ENCODE data around the gene TBC1D1. TPM values are rescaled to one million over a fixed set of nuclear protein-coding genes. Genes with fewer than 3 reads are reported as not detected.

Gene TBC1D1
- total RNA-seq, 1 experiment from 2014 or later, result 56.0 TPM

DNA sequence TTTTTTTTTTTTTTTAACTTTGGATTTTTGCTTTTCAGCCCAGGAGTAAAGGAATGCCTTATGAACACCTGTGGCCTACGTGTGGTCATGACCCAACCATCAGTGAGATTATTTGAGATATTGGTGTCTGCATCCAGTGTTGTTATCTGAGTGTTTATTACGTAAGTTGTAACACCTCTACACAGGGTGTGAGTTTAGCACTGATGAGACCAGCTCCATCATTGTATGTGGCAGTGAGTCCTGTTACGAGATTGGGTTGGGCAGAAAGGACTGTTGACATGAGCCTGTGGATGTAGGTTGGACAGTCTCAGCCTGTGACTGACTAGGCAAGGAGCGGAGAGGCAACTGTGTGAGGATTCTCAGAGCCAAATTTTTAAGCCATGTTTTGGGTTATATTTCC, 248.3 kb downstream of the TBC1D1 start:
- Histone ChIP-seq H3K4me1 (ENCODE audit: control insufficient read depth, insufficient read depth, low read length) (no peaks in the 10 kb centered on the region), H3K27ac (ENCODE audit: low read length) (no peak overlapping the region), H3K9me3 (ENCODE audit: control insufficient read depth, insufficient read depth, low read depth, low read length) (no peaks in the 10 kb centered on the region), H3K36me3 (ENCODE audit: control insufficient read depth, insufficient read depth, low read length) (no peaks in the 10 kb centered on the region), H3K4me3 (ENCODE audit: low read depth in 2 of 2, low read length in 2 of 2) (no peak overlapping the region), H3K27me3 (ENCODE audit: control insufficient read depth, insufficient read depth, low read length) (no peaks in the 10 kb centered on the region)
- CTCF ChIA-PET, result no interaction called here
- DNase-seq (ENCODE audit: low read depth, low spot score), result no peak
- no peak for ATAC-seq
- intact Hi-C loops (cut with micrococcal nuclease; ENCODE audit: unreplicated experiment) (no loop called here), in situ Hi-C loops (cut with HindIII; ENCODE audit: low pct_unique_long_range_greater_than_20kb, low sequenced_read_pairs) (no loop called here)
- no peak for TF ChIP-seq TCF7L2 (IDR thresholded peaks at IDR 0.05; ENCODE audit: low read depth, low read length)
- TF ChIP-seq, protein P1, sequence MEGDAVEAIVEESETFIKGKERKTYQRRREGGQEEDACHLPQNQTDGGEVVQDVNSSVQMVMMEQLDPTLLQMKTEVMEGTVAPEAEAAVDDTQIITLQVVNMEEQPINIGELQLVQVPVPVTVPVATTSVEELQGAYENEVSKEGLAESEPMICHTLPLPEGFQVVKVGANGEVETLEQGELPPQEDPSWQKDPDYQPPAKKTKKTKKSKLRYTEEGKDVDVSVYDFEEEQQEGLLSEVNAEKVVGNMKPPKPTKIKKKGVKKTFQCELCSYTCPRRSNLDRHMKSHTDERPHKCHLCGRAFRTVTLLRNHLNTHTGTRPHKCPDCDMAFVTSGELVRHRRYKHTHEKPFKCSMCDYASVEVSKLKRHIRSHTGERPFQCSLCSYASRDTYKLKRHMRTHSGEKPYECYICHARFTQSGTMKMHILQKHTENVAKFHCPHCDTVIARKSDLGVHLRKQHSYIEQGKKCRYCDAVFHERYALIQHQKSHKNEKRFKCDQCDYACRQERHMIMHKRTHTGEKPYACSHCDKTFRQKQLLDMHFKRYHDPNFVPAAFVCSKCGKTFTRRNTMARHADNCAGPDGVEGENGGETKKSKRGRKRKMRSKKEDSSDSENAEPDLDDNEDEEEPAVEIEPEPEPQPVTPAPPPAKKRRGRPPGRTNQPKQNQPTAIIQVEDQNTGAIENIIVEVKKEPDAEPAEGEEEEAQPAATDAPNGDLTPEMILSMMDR (IDR thresholded peaks at IDR 0.05), result no peak
- TF ChIP-seq SIN3A (IDR thresholded peaks at IDR 0.05; ENCODE audit: borderline replicate concordance, insufficient read depth, low read depth, low read length), result no peak
- TF ChIP-seq POLR2AphosphoS5 (IDR thresholded peaks at IDR 0.05; ENCODE audit: low read depth, low read length), result no peak
- no peak for TF ChIP-seq REST (IDR thresholded peaks at IDR 0.05; ENCODE audit: insufficient read depth in 1 of 2, low read depth in 2 of 2, low read length in 1 of 2)
- POLR2A ChIA-PET, result no interaction called here
- BruUV-seq (replicated peaks), result no TSS peak

- ChIA-PET CTCF (no interaction called here), POLR2A (no interaction called here)
- DNase-seq (ENCODE audit: low read depth, low spot score) (no peak), ATAC-seq (no peak)
- H3K9me3 ChIP-seq (ENCODE audit: control insufficient read depth, insufficient read depth, low read depth, low read length), result no peaks in the 10 kb centered on the region
- H3K27me3 ChIP-seq (ENCODE audit: control insufficient read depth, insufficient read depth, low read length), result no peaks in the 10 kb centered on the region
- H3K4me3 ChIP-seq (ENCODE audit: low read depth in 2 of 2, low read length in 2 of 2), result no peak overlapping the region
- in situ Hi-C loops (cut with HindIII; ENCODE audit: low pct_unique_long_range_greater_than_20kb, low sequenced_read_pairs) (no loop called here), intact Hi-C loops (cut with micrococcal nuclease; ENCODE audit: unreplicated experiment) (no loop called here)
- TF ChIP-seq REST (IDR thresholded peaks at IDR 0.05; ENCODE audit: insufficient read depth in 1 of 2, low read depth in 2 of 2, low read length in 1 of 2), result no peak
- TF ChIP-seq, protein P1 (IDR thresholded peaks at IDR 0.05), result no peak
- TF ChIP-seq POLR2AphosphoS5 (IDR thresholded peaks at IDR 0.05; ENCODE audit: low read depth, low read length), result no peak
- no peak for TF ChIP-seq SIN3A (IDR thresholded peaks at IDR 0.05; ENCODE audit: borderline replicate concordance, insufficient read depth, low read depth, low read length)
- H3K36me3 ChIP-seq (ENCODE audit: control insufficient read depth, insufficient read depth, low read length), result no peaks in the 10 kb centered on the region
- no TSS peak for BruUV-seq (replicated peaks)
- H3K4me1 ChIP-seq (ENCODE audit: control insufficient read depth, insufficient read depth, low read length), result no peaks in the 10 kb centered on the region
- H3K27ac ChIP-seq (ENCODE audit: low read length), result no peak overlapping the region
Measured at GRCh38 chr4:38140643-38141203, 249.8 kb downstream of the TBC1D1 start.
